Natural killer cell (primary cell): ENCODE measurements around the gene SCYL1. TPM values are rescaled to one million over a fixed set of nuclear protein-coding genes. Genes with fewer than 3 reads are reported as not detected.

Source experiments
- ATAC-seq, 3 donors: fragments of 150-1000 bp in 2 of 3; fragments of 200-7000 bp in 1 of 3; cut with Tn5 transposase; 1 replicate in 1 of 3; 2 replicates in 2 of 3; pipeline ENCODE4 v1.10.0; 2021; ENCODE audit warnings: mild to moderate bottlenecking in 2 of 3, moderate library complexity in 2 of 3
- DNase-seq, 2 donors: peaks; one replicate each; pipeline versions ENCODE4 v3.0.0 to v3.0.0-alpha.2; 2013 to 2021; ENCODE audit warnings: mixed read lengths in 1 of 2
- H3K27ac ChIP-seq: one replicate; pipeline ENCODE4 v1.5.1; 2013; ENCODE audit warnings: mild to moderate bottlenecking, low read length
- H3K27me3 ChIP-seq: one replicate; pipeline ENCODE4 v1.6.1; 2013; ENCODE audit warnings: low read length; ENCODE audit not compliant: control insufficient read depth, insufficient read depth
- H3K36me3 ChIP-seq: one replicate; pipeline ENCODE4 v1.6.1; 2013; ENCODE audit warnings: low read length; ENCODE audit not compliant: control insufficient read depth, insufficient read depth
- H3K4me1 ChIP-seq: one replicate; pipeline ENCODE4 v1.6.1; 2013; ENCODE audit warnings: low read length; ENCODE audit not compliant: control insufficient read depth, insufficient read depth
- H3K4me3 ChIP-seq: one replicate; pipeline ENCODE4 v1.5.1; 2013; ENCODE audit warnings: low read length
- H3K9me3 ChIP-seq: one replicate; pipeline ENCODE4 v1.6.1; 2013; ENCODE audit warnings: low read length; ENCODE audit not compliant: control insufficient read depth, insufficient read depth
- H3K27ac Mint-ChIP-seq, 2 donors: one replicate each; pipeline ENCODE4 v1.8.0; 2022; ENCODE audit warnings: mild to moderate bottlenecking in 2 of 2, mixed read lengths in 2 of 2, moderate library complexity in 1 of 2
- H3K27me3 Mint-ChIP-seq, 2 donors: one replicate each; pipeline ENCODE4 v1.8.0; 2022; ENCODE audit warnings: low read depth in 2 of 2, mixed read lengths in 2 of 2
- H3K36me3 Mint-ChIP-seq: one replicate; pipeline ENCODE4 v1.8.0; 2022; ENCODE audit warnings: mixed read lengths
- H3K4me1 Mint-ChIP-seq, 2 donors: one replicate each; pipeline ENCODE4 v1.8.0; 2022; ENCODE audit warnings: mixed read lengths in 2 of 2
- H3K4me3 Mint-ChIP-seq: one replicate; pipeline ENCODE4 v1.8.0; 2022; ENCODE audit warnings: mild to moderate bottlenecking, moderate library complexity, mixed read lengths
- H3K9me3 Mint-ChIP-seq, 2 donors: one replicate each; pipeline ENCODE4 v1.8.0; 2022; ENCODE audit warnings: mixed read lengths in 2 of 2
- CTCF ChIP-seq: fragments of 200-600 bp; IDR thresholded peaks from one replicate; pipeline ENCODE4 v1.8.0; 2022; ENCODE audit warnings: antibody characterized with exemption
- WGBS: methylation state at CpG from one replicate; pipeline ENCODE4 v1.1.7; 2013; ENCODE audit warnings: missing lambda C conversion rate; ENCODE audit not compliant: insufficient coverage; 5-methylcytosine and 5-hydroxymethylcytosine counted together
- intact Hi-C: fragments of 100-400 bp; cut with micrococcal nuclease; formaldehyde crosslinking; loops from one replicate; pipeline ENCODE4 v1.14.2; 2022
- total RNA-seq, 4 donors: library from RNA; stranded (reverse); fragments of 120-200 nt in 1 of 4; gene quantifications; one replicate each; pipeline versions ENCODE4 v1.2.3 to v1.2.4, GENCODE V29; 2013 to 2022

The SCYL1 gene
- total RNA-seq, 3 donors from 2014 or later (not counting 1 experiment from before 2014, with no cell fraction given): 61.7 to 79.9 (median 71.3) TPM

GRCh38 chr11:65536412-65537295, 11.8 kb downstream of the SCYL1 start:
- Histone ChIP-seq H3K36me3 (peaks cover 44% of the 10 kb centered on the region), H3K9me3 (no peaks in the 10 kb centered on the region), H3K27me3 (no peaks in the 10 kb centered on the region), H3K4me1 (peaks cover 13% of the 10 kb centered on the region), H3K4me3 (no peak overlapping the region), H3K27ac (no peak overlapping the region)
- no peaks in the 10 kb centered on the region for H3K9me3 Mint-ChIP-seq
- H3K27me3 Mint-ChIP-seq: no peaks in the 10 kb centered on the region
- TF ChIP-seq CTCF: no peak
- 93% methylated on average over 12 of the region's 12 CpGs for WGBS
- peak overlapping the region in 1 of 2 donors; percentile 27 for H3K27ac Mint-ChIP-seq
- H3K4me3 Mint-ChIP-seq: no peak overlapping the region
- no peaks in the 10 kb centered on the region for H3K36me3 Mint-ChIP-seq
- ATAC-seq: no peak
- peaks cover 6 to 17% of the 10 kb centered on the region in 2 donors for H3K4me1 Mint-ChIP-seq
- intact Hi-C loops: no loop called here
- DNase-seq: no peak

- Histone ChIP-seq H3K4me1 (peaks cover 15% of the 10 kb centered on the region), H3K27me3 (no peaks in the 10 kb centered on the region), H3K9me3 (no peaks in the 10 kb centered on the region), H3K27ac (no peak overlapping the region), H3K4me3 (no peak overlapping the region), H3K36me3 (peaks cover 40% of the 10 kb centered on the region)
- peak overlapping the region; percentile 6 for H3K4me3 Mint-ChIP-seq
- peak overlapping the region in 1 of 2 donors; percentile 27 for H3K27ac Mint-ChIP-seq
- H3K4me1 Mint-ChIP-seq: peaks cover 11 to 17% of the 10 kb centered on the region in 2 donors
- no peaks in the 10 kb centered on the region for H3K27me3 Mint-ChIP-seq
- no peak for ATAC-seq
- H3K36me3 Mint-ChIP-seq: no peaks in the 10 kb centered on the region
- no peak for DNase-seq
- no peaks in the 10 kb centered on the region for H3K9me3 Mint-ChIP-seq
- intact Hi-C loops: no loop called here
- TF ChIP-seq CTCF: no peak
- WGBS: 90% methylated on average over 2 of the region's 2 CpGs
These were observed 12.4 kb downstream of the SCYL1 start for GRCh38 chr11:65537296-65537597.

- Histone ChIP-seq H3K9me3 (no peaks in the 10 kb centered on the region), H3K4me3 (no peak overlapping the region), H3K4me1 (peaks cover 15% of the 10 kb centered on the region), H3K36me3 (peaks cover 35% of the 10 kb centered on the region), H3K27ac (no peak overlapping the region), H3K27me3 (no peaks in the 10 kb centered on the region)
- intact Hi-C loops: no loop called here
- Mint-ChIP-seq H3K4me3 (peak overlapping the region; percentile 25), H3K4me1 (peaks cover 11 to 19% of the 10 kb centered on the region in 2 donors), H3K27ac (no peak overlapping the region), H3K9me3 (no peaks in the 10 kb centered on the region), H3K27me3 (no peaks in the 10 kb centered on the region), H3K36me3 (no peaks in the 10 kb centered on the region)
- 94% methylated on average over 18 of the region's 18 CpGs for WGBS
- no peak for ATAC-seq
- no peak for DNase-seq
- TF ChIP-seq CTCF: no peak
These were observed 12.8 kb downstream of the SCYL1 start for GRCh38 chr11:65537620-65538231.
